ENCODE measurements around the gene MSH3. TPM values are rescaled to one million over a fixed set of nuclear protein-coding genes. Genes with fewer than 3 reads are reported as not detected.

MSH3 gene
- polyA plus RNA-seq, 1 donor (not counting 4 experiments of a cell fraction or from before 2014, with no cell fraction given): 11.1 TPM

DNA sequence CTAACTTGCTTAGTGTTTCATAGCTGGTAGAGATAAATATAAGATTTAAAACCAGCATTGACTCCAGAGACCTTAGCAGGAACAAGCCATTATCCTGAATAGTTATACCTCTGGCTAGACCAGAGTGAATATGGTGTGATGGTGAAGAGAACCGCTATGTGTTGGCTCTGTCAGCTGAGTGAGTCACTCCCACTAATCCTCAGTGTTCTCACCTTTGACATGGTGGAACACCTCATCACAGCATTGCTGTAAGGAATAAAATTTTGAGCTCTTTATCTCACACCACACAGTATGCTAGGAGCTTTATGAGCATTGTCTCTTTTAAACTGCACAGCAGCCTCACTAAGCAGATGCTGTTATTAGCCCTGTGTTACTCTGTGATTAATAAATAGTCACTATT lies 91.0 kb downstream of the MSH3 start:
- dilution Hi-C loops (cut with MboI; ENCODE audit: extremely low pct_ligation_motif_present, low sequenced_read_pairs): no loop called here
- TF ChIP-seq EZH2 (IDR thresholded peaks at IDR 0.05; ENCODE audit: low read length) (no peak), CTCF (optimal IDR thresholded peaks at IDR 0.05 in 1 of 3, IDR thresholded peaks at IDR 0.05 in 1 of 3, conservative IDR thresholded peaks at IDR 0.05 in 1 of 3; ENCODE audit: extremely low read depth in 1 of 3, insufficient read depth in 2 of 3, low read length in 3 of 3) (no peak)
- FAIRE-seq (no peak), DNase-seq (ENCODE audit: low read depth, low spot score) (no peak)
- no peak overlapping the region for H3K9ac ChIP-seq (ENCODE audit: control insufficient read depth, extremely low read depth, insufficient read depth, low read length)
- H2AFZ ChIP-seq (ENCODE audit: control insufficient read depth, low read length): no peak overlapping the region
- H3K4me1 ChIP-seq (ENCODE audit: control insufficient read depth, extremely low read depth, insufficient read depth, low read length): no peaks in the 10 kb centered on the region
- no peak overlapping the region for H3K4me3 ChIP-seq (ENCODE audit: control insufficient read depth in 2 of 3, extremely low read depth in 1 of 3, insufficient read depth in 2 of 3, low read depth in 1 of 3, low read length in 3 of 3)
- H3K9me3 ChIP-seq (ENCODE audit: control insufficient read depth, low read depth, low read length): no peaks in the 10 kb centered on the region
- no peak overlapping the region for H3K4me2 ChIP-seq (ENCODE audit: control insufficient read depth, extremely low read depth, insufficient read depth, low read depth, low read length)
- peaks cover 6 to 7% of the 10 kb centered on the region in 2 experiments for H3K36me3 ChIP-seq (ENCODE audit: control insufficient read depth in 2 of 2, extremely low read depth in 1 of 2, insufficient read depth in 2 of 2, low read length in 2 of 2)
- H3K27ac ChIP-seq (ENCODE audit: control insufficient read depth, insufficient read depth, low read length): no peak overlapping the region
- no peaks in the 10 kb centered on the region for H3K79me2 ChIP-seq (ENCODE audit: control insufficient read depth, insufficient read depth, low read length)
- no peaks in the 10 kb centered on the region for H3K9me1 ChIP-seq (ENCODE audit: control insufficient read depth, extremely low read depth, insufficient read depth, low read length)
- H3K27me3 ChIP-seq (ENCODE audit: control insufficient read depth, extremely low read depth, insufficient read depth, low read length): no peaks in the 10 kb centered on the region
- H4K20me1 ChIP-seq (ENCODE audit: control insufficient read depth, extremely low read depth, insufficient read depth, low read length): no peaks in the 10 kb centered on the region

DNA sequence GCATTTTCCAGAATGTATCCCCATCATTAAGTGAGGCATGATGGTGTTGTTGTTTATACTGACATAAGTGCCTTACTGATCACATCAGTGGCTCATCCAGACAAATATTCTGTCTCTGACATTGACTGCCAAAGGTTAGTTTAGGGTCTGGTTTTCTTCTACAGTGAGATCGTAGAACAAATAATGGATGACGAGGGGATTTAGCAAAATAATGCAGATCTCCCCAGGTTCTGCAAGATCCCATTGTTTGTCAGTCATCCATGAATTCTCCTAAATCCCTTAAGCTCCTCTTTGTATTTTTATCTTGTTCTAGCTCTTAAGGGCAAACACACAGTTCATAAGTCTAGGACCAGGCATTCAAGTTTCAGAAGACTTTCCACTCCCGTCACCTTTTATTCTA lies 93.5 kb downstream of the MSH3 start:
- no peak for FAIRE-seq
- Histone ChIP-seq H4K20me1 (ENCODE audit: control insufficient read depth, extremely low read depth, insufficient read depth, low read length) (no peaks in the 10 kb centered on the region), H3K9ac (ENCODE audit: control insufficient read depth, extremely low read depth, insufficient read depth, low read length) (no peak overlapping the region), H3K27me3 (ENCODE audit: control insufficient read depth, extremely low read depth, insufficient read depth, low read length) (no peaks in the 10 kb centered on the region), H3K4me3 (ENCODE audit: control insufficient read depth in 2 of 3, extremely low read depth in 1 of 3, insufficient read depth in 2 of 3, low read depth in 1 of 3, low read length in 3 of 3) (no peak overlapping the region), H3K9me3 (ENCODE audit: control insufficient read depth, low read depth, low read length) (no peaks in the 10 kb centered on the region), H3K9me1 (ENCODE audit: control insufficient read depth, extremely low read depth, insufficient read depth, low read length) (no peaks in the 10 kb centered on the region), H3K79me2 (ENCODE audit: control insufficient read depth, insufficient read depth, low read length) (no peaks in the 10 kb centered on the region), H3K27ac (ENCODE audit: control insufficient read depth, insufficient read depth, low read length) (no peak overlapping the region), H3K36me3 (ENCODE audit: control insufficient read depth in 2 of 2, extremely low read depth in 1 of 2, insufficient read depth in 2 of 2, low read length in 2 of 2) (peaks cover 4 to 7% of the 10 kb centered on the region in 2 experiments), H2AFZ (ENCODE audit: control insufficient read depth, low read length) (no peak overlapping the region), H3K4me1 (ENCODE audit: control insufficient read depth, extremely low read depth, insufficient read depth, low read length) (no peaks in the 10 kb centered on the region), H3K4me2 (ENCODE audit: control insufficient read depth, extremely low read depth, insufficient read depth, low read depth, low read length) (no peak overlapping the region)
- TF ChIP-seq CTCF (optimal IDR thresholded peaks at IDR 0.05 in 1 of 3, IDR thresholded peaks at IDR 0.05 in 1 of 3, conservative IDR thresholded peaks at IDR 0.05 in 1 of 3; ENCODE audit: extremely low read depth in 1 of 3, insufficient read depth in 2 of 3, low read length in 3 of 3) (no peak), EZH2 (IDR thresholded peaks at IDR 0.05; ENCODE audit: low read length) (no peak)
- dilution Hi-C loops (cut with MboI; ENCODE audit: extremely low pct_ligation_motif_present, low sequenced_read_pairs): no loop called here
- DNase-seq (ENCODE audit: low read depth, low spot score): no peak

All from keratinocyte (primary cell).